ENCODE data around the gene CCL16. TPM values are rescaled to one million over a fixed set of nuclear protein-coding genes. Genes with fewer than 3 reads are reported as not detected.
A peak's percentile ranks its signal among the peaks of the same experiment; 100 is the strongest.

Gene CCL16
- total RNA-seq, 1 experiment from 2014 or later, result not detected

DNA sequence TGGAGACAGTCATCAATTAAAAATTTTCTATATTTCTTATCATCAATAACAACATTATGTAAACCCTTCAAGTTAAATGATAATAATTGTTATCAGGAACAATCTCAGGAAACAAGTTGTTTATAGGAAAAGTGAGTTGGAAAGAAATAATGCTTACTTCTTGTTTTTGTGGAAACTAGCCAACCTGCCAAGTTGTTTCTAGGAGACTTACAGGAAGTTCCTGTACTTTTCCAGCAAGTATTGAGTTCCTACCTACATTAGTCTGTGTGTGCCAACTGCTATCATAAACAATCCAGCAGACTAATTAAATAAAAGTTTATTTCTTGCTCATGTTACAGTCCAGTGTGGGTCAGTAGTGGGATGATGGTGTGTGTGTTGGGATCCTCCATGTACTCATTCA lies 6.9 kb upstream of the CCL16 start:
- no peak for DNase-seq (ENCODE audit: extremely low read depth, low read depth)

DNA sequence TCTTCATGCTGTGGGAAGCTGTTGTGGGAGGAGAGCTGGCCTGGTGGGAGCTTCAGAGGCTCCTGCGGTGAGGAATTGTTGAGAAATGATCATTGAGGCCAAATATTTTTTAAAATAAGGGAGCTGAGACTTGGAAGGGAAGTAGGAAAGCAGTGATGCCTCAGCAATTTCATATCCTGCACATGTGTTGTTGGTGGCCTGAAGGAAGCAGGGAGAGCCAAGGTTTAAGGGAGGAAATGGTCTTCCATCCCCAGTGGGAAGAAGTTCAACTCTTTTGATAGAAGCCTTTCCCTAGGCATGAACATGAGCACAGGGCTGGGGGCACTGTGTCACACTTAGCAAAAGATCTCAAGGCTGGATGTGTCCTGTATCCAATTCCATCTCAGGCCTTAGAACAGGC lies 5.3 kb upstream of the CCL16 start, which contains the start of gene CCL14:
CCL14 (minus strand) TSS at position 87 of the 400 bp plus-strand sequence; CDS start at position 7, 80 bp downstream.
- DNase-seq (ENCODE audit: extremely low read depth, low read depth), result no peak

DNA sequence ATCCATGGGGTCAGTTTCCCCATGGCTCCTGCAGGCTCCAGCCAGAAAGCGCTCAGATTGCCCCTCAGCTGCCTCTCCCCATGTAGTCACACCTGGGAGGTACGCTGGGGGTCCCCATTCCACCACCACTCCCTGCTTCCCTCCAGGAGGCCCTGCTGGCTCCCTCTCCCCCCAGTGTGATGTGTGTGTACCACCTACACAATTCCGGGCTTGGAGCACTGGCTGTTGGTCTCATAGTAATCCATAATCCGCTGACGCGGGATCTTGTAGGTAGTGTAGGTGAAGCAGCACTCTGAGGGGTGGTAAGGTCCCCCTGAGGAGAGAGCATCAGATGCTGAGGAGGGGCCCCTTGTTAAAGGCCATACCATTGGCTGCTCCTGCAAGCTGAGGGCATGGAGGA lies 2.8 kb upstream of the CCL16 start:
- no peak for DNase-seq (ENCODE audit: extremely low read depth, low read depth)

DNA sequence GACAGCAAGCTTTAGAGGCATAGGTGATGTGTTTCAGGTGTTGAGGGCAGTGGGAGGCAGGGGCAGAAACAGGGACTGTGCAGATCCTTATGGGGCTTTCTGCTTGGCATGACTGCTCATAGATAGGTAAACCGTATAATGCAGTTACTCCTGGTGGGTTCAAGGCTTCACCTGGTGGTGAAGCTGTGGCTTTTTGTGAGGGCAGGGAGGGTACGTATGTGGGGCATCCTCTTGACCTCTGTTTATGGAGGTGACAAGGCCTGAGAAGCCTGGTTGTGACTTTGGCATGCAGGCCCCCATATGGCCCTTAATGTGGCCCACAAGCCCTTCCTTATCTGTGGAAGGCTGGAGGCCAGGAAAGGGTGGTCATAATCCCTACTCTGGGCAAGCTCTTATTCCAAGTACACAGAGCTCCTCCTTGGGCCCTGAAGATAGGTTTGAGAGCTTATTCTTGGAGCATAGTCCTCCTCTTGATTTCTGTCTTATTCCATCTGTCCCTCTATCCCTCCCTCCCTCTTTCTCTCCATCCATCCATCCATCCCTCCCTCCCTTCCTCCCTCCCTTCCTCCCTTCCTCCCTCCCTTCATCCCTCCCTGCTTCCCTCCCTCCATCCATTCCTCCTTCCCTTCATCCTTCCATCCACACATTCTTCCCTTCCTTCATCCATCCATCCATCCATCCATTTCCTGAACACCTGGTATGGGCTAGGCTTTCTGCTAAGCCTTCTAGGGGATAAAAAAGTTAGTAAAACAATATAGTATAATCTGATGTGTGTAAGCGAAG lies 1.3 kb upstream of the CCL16 start:
- DNase-seq (ENCODE audit: extremely low read depth, low read depth), result no peak

DNA sequence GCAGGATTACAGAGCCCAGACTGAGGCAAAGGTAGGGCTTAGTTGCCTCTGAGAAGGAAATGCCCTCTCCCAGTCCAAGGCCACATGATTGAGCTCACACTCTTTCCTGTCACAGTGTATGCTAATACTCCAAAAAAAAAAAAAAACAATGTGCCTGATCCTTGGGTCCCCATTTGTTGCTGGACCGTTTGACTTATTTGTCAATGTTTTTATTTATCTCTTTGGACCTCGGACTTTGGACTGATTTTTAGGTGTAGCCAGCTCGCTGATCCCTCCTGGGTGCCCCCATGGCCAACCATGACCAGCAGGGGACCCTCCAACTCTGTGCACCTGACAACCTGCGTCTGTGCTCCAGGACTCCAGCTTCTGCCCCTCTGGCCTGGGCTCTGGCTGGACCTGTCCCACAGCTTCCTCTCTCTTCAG lies 622 bp upstream of the CCL16 start:
- DNase-seq (ENCODE audit: extremely low read depth, low read depth), result no peak

DNA sequence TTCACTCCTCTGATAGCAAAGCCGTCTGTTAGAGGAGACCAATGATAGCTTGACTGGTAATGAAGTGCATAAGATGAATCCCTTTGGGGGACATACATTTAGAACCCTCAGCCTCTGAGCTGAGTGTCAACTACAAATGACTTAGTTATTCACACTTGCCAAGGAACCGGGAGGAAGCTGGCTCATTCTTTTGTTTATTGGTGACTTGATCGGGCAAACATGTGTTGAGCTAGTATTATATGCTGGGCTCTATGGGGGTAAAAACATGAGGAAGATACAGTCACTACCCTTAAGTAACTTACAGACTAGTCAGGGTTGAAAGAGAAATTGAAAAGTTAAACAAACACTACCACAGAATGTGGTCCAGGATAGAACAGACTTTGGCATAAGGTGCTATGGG lies 3.0 kb downstream of the CCL16 start:
- no peak for DNase-seq (ENCODE audit: extremely low read depth, low read depth)

DNA sequence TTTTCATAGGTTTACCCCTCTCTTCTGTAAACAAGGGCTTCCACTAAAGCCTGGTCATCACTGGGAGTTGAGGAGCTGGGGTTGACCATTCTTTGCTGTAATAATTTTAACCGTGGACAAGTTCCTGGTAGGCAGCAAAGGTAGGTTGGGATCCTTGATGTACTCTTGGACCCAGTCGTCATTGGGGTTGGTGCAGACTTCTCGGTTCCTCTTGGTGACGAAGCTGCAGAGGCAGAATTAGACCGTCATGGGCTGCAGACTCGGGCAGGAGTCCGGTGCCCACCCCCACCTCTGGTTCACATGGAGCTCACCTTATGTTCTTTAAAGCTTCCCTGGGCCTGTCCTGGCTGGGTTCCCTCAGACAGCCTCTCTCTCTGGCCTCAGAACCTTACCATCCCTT lies 3.8 kb downstream of the CCL16 start:
- no peak for DNase-seq (ENCODE audit: extremely low read depth, low read depth)

DNA sequence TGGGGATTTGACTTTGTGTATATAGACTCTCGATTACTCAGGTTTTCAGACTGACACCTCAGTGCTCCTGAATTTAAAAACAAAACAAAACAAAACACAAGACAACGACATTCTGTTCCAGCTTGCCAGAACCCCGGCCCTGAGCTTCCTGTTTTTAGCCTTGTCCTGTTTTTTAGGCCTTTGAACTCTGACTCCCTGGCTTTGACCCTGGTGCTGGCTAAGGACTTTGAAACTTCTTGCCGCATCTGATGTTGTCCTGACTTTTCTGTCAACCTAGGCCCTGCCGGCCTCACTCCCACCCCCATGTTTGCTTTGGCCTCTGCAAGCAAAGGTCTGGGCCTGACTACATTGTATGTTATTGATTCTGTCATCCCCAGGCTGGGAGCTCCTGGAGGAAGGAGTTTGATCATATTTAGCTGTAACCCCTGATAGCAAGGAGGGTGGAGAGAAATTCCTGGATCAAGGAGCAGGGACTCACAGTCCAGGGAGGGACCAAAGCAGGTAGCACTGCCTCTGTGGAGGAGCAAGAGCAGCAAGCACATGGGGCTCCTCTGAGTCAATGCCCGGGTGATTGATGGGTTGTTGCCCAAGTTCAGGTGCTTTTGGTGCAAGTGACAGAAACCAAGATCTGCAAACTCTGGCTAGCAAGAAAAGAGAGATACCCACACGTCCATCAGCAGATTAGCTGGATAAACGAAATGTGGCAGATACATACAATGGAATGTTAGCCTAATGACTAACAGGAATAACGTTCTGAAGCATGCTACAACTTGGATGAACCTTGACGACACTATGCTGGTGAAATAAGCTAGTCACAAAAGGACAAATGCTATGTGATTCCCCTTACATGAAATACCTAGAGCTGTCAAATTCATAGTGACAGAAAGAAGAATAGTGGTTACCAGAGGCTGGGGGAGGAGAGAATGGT lies 7.7 kb downstream of the CCL16 start:
- no peak for DNase-seq (ENCODE audit: extremely low read depth, low read depth)

DNA sequence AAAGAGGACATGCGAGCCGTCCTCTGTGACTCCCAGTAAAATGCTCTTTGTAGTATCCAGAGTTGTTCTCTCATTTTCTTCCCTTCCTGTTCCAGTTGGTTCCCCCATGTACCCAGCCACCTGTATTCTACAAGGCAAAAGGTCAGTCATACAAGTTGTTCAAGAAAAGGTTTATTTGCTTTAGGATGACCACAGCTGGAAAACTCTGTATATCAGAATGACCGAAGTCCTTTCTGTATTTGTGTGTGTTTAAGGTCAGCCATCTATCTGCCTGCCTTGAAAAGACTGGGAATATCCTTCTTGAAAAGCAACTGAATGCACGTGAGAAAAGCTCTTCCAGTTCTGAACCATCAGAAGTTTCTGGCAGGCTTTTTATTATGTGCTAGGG lies 8.4 kb downstream of the CCL16 start:
- DNase-seq (ENCODE audit: extremely low read depth, low read depth), result no peak

DNA sequence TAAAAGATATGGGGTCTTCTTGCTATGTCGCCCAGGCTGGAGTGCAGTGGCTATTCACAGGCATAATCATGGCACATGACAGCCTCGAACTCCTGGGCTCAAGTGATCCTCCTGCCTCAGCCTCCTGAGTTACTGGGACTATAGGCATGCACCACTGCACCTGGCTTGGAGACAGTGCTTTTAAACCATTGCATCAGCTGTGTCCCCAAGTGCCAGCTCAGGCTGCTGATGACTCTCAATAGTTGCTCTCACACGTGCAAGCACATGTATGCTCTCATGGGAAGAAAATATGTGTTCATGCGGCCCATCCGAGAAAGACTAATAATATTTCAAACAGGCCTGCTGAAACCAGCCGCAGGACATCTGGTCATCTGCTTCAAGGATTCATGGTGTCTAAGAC lies 8.8 kb downstream of the CCL16 start:
- no peak for DNase-seq (ENCODE audit: extremely low read depth, low read depth)

DNA sequence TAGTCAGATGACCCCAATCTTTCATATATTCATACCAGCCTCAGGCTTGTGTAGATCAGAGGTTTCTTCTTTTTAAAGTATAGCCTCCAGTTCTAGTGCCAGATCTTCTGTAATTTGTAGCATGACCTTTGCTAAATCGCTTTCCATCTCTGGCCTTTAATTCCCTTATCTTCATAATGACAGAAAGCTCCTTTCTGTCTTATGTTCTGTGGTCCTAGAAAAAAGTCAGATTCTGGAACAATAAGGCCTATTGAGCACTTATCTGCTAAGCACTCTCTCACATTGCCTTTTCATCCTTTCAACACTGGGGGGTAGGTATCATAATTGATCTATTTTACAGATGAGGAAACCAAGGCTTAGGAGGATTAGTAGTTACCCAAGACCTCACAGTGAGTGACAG lies 9.2 kb downstream of the CCL16 start:
- no peak for DNase-seq (ENCODE audit: extremely low read depth, low read depth)

DNA sequence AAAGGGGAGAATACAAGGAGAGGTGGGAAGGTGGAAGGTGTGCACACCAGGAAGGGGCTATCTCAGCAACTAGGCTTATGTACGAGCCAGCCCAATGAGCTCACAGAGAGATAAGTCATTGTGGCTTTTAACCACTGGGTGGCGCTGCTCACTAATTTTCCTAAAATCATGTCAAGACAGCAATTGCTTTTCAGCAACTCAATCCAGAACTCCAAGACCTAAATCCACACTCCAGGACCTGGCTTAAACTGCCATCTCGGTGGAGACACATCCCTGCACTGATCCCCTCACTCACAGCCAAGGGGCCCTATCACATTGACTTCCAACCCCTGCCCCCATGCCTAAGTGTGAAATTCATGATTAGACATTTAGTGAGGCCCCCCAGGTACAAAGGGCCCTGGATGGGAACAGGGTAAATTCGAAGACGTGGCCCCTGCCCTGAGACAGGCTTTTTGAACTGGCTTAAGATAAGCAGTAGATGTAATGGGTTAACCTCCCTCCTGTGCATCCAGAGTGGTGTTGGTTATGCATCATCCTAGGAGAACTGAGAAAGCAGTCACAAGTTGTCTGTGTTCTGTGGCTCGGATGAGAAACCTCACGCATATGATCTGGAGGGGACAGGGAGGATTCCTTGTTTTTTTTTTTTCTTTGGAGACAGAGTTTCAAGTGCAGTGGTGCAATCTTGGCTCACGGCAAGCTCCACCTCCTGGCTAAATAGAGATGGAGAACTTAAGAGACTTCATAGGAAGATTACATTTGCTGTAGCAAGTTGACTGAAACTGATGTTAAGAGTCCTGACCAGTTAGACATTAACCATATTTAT lies 11.5 kb downstream of the CCL16 start:
- peak; percentile 73 for DNase-seq (ENCODE audit: extremely low read depth, low read depth)

DNA sequence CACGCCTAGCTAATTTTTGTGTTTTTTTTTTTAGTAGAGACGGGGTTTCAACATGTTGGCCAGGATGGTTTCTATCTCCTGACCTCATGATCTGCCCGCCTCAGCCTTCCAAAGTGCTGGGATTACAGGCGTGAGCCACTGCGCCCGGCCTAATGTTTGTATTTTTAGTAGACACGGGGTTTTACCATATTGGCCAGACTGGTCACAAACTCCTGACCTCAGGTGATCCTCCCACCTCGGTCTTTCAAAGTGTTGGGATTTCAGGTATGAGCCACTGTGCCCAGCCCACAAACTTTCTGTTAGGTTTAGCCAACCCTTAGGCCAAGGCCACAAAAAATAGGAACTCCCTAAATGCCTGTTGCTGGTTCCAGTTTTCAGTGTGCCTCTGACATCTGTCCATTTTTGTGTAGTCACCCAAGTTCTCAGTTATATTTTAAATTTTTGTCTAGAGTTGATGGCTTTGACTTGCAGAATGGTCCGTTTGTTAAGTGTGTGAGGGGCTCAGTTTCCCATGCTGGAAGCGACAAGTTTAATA lies 12.7 kb downstream of the CCL16 start:
- no peak for DNase-seq (ENCODE audit: extremely low read depth, low read depth)

DNA sequence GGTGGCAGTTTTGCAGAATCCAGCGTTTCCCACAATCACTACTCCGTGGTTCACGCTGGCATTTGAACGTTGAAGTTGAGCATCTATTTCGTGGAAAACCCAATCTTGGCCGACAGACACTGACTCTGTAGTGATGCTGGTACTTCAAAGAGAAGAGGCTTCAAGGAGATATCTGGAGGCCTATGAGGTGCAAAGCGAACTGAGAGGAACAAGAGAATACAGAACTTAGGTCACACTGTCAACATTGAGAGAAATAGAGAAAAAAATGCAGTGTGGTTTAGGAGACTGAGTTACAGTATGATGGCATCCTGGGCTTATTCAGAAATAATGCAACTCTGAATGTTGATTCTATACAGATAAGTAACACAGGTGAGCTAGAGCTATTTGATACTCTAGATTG lies 16.0 kb downstream of the CCL16 start:
- DNase-seq (ENCODE audit: extremely low read depth, low read depth), result no peak

DNA sequence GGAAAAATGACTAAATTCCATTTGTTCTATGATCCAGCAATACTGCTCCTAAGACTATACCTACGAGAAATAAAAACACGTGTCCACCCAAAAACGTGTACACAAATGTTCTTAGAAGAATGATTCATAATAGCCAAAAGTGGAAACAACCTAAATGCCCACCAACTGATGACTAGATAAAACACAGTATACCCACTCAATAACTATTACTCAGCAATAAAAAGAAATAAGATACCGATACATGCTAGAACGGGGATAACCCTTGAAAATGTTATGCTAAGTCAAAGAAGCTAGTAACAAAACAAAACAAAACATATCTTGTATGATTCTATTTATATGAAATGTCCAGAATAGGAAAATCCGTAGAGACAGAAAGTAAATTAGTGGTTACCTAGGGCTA lies 17.6 kb downstream of the CCL16 start:
- no peak for DNase-seq (ENCODE audit: extremely low read depth, low read depth)

DNA sequence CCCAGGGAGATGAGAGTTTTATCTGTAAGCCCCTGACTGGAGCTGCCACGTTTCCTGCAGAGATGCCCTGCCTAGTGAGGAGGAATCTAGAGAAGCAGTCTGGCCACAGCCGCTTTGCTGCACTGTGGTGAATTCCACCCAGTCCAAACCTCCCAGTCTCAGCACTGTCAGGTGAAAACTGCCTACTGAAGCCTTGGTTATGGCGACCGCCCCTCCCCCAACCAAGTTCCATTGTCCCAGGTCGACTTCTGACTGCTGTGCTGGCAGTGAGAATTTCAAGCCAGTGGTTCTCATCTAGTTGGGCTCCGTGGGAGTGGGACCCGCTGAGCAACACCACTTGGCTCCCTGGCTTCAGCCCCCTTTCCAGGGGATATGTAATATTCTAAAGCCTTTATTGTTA lies 27.6 kb downstream of the CCL16 start:
- no peak for DNase-seq (ENCODE audit: extremely low read depth, low read depth)

DNA sequence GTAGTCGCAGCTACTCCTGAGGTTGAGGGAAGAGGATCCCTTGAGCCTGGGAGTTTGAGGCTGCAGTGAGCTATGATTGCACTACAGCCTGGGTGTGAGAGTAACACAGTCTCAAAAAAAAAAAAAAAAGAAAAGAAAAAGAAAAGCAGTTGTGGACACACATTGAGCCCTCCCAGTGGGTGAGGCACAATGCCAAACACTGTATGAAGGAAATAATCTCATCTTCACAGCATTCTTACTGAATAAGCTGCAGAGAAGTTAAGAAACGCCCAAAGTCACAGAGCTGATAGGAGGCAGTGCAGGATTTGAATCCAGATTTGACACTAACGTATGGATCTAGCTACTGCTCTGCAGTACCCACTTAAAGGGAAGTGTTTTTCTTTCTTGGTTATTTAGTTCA lies 31.9 kb downstream of the CCL16 start:
- no peak for DNase-seq (ENCODE audit: extremely low read depth, low read depth)

DNA sequence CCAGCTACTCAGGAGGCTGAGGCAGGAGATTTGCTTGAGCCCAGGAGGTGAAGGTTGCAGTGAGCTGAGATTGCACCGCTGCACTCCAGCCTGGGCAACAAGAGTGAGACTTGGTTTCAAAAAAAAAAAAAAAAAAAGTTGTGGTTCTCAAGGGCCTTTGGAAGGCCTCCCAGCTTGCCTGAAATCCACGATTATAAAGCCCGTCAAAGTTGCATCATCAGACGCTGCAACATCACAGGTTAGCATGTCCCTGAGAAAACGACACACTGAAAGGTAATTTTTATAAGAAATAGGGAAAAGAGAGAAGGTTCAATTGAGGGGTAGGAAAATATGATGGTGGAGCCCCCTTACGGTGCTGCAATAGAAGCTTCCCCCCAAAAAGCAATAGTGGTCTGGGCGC lies 33.2 kb downstream of the CCL16 start:
- DNase-seq (ENCODE audit: extremely low read depth, low read depth), result no peak

DNA sequence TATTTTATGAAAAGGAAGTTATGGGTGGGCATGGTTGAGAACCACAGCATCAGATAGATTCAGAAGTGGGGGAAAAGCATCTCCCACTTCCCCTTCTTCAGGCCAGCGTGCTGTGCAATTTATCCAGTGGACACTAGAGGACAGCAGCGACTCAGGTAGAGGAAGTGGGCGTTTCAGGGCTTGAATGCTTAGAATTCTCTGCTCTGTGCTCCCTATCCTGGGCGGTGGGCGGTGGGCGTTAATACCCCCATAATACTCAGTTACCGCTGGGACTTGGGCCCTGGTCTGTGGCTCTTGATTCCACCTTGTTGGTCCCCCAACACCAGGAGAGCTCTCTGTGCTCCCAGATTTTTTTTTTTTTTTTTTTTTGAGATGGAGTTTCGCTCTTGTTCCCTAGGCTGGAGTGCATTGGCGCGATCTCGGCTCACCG lies 34.1 kb downstream of the CCL16 start:
- peak; percentile 56 for DNase-seq (ENCODE audit: extremely low read depth, low read depth)

DNA sequence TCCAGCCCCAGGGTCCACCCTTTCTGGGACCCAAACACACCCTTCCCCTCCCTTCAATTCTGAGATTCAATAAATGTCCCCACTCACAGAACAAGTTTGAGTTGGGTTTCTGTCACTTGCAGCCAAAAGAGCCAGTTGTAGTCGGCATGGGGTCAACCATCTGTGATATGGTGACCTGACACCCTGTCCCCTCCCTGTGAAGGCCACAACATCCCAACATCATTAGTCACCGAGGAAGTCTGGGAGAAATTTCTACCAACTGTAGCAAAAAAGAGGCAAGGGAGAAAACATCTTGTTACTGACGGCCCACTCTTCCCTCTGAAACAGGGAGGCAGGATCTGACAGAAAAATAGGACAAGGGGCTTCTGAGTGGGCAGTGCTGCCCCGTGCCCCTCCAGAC lies 37.1 kb downstream of the CCL16 start:
- DNase-seq (ENCODE audit: extremely low read depth, low read depth), result no peak

DNA sequence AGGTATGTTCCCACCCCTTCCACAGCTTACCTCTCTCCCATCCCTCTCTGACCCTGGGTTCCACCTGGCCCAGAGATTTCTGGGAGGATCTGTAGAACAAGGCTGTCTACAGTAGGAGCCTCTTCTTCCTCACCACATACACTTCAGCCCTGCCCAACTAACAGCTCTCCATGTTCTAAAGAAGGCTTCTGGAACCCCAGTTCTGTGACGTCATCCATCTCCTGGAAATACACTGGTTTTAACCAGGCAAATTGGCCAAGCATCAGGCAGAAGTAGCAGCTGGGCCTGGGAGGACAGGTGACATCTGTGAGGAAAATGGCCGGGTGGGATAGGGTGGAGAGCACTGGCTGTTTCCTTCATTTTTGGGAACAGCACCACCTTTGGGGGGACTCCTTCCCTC lies 37.8 kb downstream of the CCL16 start, which contains the start of gene LYZL6:
LYZL6 (minus strand) TSS at position 177 of the 400 bp plus-strand sequence. CDS start 4,357 bp downstream, outside the sequence.
- DNase-seq (ENCODE audit: extremely low read depth, low read depth), result no peak
